Stimulated activated CD4-positive, alpha-beta T cell treated with anti-CD3 and anti-CD28 coated beads, Interleukin-12 subunit alpha, Interleukin-12 subunit beta, amount 100 ng/mL, for 4 hours (primary cell): ENCODE results near the gene KCNQ1OT1.

ENCODE experiments used
- DNase-seq: peaks from one replicate; pipeline ENCODE4 v3.0.0-alpha.2; 2020

The KCNQ1OT1 gene

DNA sequence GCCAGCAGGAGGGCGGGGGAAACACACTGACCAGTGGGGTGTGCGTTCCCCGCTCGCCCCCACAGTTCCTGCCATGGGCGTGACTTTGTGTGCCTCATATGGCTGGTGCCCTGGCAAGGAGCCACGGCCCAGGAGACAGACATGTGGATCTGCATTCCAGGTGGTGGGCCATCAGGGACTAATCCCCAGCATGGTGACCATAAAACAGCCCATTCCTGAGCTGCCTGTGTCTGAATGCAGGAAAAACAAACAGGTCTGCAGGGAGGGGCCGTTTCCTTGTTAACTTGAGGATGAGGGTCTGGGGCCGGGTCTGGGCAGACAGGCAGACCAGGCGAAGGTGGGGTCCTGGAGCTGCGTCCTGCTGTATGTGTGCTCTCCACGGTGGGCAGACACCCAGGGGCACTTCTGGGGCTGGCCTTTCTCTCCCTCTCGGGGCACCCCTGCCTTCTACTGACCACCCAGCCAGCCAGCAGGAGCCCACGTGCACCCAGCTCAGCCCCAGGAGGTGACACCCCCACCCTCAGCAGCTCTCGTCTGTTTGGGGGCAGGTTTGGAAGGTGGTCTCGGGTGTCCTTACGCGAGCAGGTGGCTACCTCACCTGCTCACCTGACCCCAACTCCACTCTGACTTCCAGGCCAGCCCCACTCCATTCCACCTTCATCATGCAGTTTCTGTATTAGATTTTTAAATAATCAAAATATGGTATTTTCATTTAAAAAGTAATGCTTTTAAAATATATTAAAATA is 120.3 kb downstream of the KCNQ1OT1 start:
- no peak for DNase-seq

DNA sequence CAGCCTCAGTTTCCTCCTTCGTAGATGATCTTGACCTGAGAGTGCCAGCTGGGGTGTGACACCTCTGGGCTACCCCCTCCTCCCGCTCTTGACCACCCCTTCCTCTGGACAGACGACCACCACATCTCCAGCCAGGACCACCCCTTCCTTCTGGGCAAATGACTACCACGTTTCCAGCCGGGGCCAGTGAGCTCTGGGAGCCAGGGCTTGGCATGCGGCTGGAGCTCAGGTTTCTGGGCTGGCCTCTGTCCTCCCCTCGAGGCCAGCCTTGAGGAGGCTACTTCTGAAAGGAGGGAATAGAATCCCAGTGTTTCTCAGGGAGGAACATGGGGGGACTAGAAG is 120.9 kb downstream of the KCNQ1OT1 start:
- no peak for DNase-seq

DNA sequence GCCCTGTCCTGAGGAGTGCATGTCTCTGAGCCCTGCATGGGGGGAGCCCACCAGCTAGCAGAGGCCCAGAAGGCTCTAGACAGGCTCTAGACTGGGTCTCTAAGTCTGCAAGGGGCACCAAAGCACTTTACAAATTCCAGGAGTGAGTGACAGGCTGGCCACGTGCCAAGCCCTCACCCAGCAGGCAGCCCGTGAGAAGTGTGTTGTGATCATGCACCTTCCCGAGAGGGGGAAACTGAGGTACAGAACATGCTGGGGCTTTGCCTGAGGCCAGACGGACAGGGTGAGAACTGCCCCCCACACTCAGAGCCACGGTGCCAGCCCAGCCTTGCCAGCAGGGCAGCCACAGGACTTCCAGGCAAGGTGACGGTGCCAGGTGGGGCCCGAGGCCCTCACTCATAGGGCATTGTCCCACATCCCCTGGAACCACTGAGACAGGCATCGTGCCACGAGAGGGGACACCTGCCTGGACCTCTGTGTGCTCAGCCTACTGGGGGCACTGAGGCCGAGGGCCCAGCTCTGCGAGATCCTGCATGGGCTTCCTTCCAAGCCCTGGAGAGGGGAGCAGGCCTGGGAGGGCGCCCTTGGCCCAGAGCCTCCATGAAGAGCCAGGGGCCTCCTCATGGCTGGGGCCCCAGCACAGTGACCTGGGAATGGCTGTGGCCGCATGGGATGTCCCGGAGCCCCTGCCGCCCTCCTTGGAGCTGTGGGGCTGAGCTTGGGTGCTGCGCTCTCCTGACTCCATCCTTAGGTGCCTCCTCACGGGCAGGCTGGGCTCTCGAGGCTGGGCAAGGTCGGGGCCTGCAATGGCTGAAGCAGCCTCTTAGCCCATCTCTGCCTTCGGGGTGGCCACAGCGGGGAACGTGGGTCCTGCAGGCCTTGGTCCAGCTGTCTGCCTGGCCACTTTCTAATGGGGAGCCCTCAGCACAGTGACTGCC is 121.5 kb downstream of the KCNQ1OT1 start:
- no peak for DNase-seq

DNA sequence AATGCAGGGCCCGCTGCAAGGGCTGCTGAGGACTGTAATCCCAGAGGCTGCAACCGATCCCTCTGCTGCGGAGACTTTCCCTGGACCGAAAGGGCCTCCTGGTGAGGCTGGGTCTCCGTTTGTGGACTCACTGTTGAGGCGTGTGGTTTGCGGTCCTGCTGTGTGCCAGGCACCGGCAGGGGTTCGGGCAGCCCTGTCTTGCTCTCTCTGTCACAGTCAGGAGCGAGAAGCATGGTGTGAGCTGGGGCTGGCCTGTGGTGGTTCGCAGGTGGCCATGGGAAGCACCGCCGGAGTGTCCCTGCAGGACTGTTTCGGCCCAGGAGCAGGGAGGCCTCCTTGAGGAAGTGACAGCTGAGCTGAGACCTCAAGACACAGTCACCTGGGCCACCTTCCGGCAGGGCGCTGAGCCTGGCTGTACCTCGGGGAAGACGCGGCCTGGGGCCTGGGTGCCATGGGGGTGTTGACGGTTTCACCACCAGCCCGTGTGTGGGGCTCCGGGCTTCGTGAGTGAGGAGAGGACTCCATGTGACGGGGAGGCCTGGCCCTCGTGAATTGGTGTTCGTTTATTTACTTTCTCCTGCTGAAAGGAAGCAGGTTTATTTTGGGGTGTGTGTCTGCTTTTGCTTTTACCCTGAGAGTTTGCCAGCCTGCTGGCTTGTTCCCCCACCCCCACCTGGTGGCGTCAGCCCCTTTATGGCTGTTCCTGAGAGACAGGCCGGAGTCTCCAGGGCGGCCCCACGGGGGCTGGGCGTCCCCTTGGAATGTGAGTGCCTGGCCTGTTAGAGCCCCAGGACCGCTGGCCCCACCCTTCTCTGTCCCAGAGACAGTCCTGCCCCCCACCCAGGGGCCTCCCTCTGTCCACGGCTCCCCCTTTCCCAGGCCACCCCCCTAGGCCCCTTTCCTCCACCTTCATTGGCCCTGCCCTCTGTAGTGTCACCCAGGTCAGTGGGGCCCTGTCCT is 122.5 kb downstream of the KCNQ1OT1 start:
- no peak for DNase-seq

DNA sequence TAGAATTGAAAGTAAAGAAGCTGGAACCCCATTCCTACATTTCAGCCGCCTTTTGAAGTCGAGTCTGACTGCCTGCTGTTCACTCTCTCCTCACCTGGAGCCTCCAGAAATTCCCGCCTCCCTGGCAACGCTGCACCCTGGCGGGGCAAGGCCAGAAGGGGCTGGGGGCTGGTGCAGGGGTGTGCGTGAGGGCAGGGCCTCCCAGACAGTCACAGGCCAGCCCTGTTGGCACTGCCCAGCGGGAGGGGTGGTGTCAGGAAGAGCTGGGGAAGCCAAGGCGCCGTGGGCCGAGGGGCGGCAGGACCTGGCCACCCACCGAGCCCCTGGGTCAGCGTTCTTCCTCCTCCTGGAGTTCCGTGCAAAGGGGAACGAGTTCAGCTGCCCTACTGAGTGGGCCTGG is 123.2 kb downstream of the KCNQ1OT1 start:
- DNase-seq = no peak

- DNase-seq = no peak
These were observed 123.7 kb downstream of the KCNQ1OT1 start for GRCh38 chr11:2576111-2576510.

DNA sequence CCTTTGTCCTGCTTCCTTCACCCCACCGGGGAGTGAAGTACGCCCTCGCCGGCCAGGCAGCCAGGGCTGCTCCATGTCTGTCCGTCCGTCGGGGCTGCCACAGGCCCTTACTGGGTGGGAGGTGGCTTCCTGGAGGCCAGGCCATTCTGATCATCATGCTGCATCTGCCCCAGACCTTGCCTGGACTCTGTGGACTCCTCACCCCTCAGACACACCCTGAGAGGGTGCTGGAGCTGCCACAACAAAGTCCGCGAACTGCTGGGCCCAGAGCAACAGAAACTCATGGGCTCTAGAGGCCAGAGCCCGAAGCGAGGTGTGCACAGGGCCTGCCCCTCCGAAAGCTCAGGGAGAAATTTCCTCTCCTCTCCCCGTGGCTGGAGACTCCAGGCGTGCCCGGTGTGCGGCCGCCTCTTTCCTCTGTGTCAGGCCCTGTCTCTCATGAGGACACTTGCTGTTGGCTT is 124.2 kb downstream of the KCNQ1OT1 start:
- DNase-seq = no peak

- DNase-seq = no peak
These were observed 125.0 kb downstream of the KCNQ1OT1 start for GRCh38 chr11:2574553-2575535.

- no peak for DNase-seq
These were observed 125.7 kb downstream of the KCNQ1OT1 start for GRCh38 chr11:2574043-2574552.

DNA sequence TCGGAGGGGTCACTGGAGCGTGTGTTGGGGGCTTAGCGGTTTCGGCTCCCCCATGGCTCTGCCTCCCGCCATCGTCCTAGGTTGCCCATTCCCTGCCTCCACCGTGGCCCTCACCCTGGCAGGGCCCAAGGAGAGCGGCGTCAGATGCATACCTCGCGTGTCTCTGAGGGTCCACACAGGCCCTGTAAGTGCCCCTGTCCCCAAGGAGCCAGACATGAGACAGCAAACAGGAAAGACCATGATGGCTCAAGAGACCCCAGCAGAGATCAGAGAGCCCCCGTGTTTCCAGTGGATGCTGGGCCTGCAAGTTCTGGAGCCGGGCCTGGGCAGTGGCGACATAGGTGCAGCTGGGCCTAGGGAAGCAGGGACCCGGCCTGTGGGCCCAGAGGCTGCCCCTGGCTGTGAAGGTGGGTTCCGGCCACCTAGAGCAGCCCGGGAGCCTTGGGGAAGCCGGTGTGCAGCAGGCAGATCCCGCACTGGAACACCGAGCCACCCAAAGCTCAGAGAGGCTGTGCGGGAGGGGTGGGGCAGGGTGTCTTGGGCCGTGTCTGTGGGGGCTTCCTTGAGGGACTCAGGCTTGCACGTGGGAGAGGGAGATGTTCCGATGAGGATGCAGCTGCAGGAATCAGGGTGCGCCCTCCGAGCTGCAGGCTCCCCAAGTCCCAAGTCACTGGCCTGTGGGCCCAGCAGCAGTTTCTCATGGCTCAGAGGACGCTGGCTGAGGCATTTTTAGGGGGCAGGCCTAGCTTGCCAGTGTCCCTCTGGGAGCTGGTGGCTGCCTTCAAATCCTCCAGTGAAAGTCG is 126.4 kb downstream of the KCNQ1OT1 start:
- no peak for DNase-seq

- DNase-seq = no peak
These were observed 127.1 kb downstream of the KCNQ1OT1 start for GRCh38 chr11:2572491-2573239.

DNA sequence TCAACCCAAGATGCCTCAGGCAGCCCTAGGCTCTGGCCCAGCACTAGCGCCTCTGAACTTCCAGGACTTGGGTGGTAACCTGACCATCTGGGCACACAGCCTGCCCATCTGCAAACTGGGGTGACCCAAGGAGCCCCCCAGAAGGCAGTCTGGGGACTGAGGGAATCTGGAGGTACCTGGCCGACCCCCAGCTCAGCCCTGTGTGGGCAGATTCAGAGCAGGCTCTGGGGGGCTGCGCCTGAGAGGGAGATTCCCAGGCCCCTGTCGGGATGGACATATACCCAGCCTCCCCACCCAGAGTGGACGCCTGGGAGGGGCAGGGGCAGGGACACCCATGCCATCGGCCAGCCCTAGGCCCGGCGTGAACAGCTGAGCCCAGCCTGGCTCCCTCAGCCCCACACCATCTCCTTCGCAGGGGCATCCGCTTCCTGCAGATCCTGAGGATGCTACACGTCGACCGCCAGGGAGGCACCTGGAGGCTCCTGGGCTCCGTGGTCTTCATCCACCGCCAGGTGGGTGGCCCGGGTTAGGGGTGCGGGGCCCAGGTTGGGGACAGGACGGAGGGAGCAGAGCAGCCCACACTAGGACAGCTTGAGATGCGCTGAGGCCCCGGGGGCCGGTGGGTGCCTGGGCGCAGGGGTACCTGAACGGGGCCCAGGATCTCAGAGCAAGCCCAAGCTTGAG is 128.1 kb downstream of the KCNQ1OT1 start:
- DNase-seq = no peak

- DNase-seq = no peak
These were observed 128.8 kb downstream of the KCNQ1OT1 start for GRCh38 chr11:2570841-2571597.

- DNase-seq = no peak
These were observed 129.5 kb downstream of the KCNQ1OT1 start for GRCh38 chr11:2570211-2570811.

DNA sequence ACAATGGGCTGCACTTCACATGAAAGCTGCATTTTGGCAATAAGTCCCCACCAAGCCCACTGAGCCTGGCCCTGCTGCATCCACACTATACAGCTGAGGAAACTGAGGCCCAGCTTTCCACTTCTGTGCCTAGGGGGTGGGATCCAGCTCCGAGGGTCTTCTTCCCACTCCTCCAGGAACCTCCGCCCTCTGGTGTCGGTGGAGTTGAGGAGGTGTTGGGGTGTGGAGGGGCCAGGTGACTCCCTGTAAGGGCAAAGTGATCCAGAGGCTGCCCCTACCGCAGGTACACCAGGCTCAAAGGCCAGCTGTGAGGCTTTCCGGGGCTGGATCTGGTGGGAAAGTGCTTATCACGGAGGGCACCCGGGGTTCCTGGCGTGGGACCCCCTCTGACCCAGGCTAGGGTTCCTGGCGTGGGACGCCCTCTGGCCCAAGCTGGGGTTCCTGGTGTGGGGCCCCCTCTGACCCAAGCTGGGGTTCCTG is 130.0 kb downstream of the KCNQ1OT1 start:
- no peak for DNase-seq

- no peak for DNase-seq
These were observed 130.5 kb downstream of the KCNQ1OT1 start for GRCh38 chr11:2569321-2569721.

DNA sequence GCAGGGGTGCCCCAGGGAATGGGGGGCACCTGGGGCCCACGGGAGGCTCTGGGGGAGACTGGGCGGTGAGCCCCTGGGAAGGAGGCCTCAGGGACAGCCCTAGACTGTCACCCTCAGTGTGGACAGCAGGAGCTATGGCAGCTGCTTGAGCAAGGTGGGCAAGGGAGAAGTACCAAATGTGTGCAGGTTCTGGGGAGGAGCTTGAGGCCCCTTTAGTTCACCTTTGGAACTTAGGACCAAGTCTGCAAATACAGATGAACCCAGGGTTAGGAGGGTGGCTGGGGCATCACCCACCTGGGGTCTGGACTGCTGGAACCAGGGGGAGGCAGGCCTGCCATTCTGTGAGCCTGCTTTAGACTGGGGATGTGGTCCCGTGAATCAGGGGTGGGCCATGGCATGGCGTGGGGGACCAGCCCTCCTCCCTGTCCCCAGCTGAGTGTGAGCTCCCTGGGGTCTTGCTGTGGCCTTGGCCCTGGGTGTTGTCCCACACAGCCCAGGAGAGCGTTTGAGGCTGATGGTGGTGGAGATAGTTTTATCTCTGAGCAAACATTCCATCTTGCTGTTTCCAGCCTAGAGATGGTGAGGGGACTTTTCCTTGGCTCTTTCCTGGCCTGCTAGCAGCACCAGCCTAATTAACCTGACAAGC is 132.6 kb downstream of the KCNQ1OT1 start:
- no peak for DNase-seq
